AG04450 (cell line): ENCODE measurements around the gene TMEM107. TPM values are rescaled to one million over a fixed set of nuclear protein-coding genes. Genes with fewer than 3 reads are reported as not detected.

Experiments
- CTCF ChIA-PET: fragments of 300-600, 350-600 bp; formaldehyde crosslinking; extraction: SDS; loops from one replicate; lab custom pipeline; 2022; ENCODE audit warnings: antibody characterized with exemption, inconsistent platforms; lab: Charles Lee
- POLR2A ChIA-PET: fragments of 350-600 bp; formaldehyde crosslinking; extraction: SDS; loops from one replicate; lab custom pipeline; 2021; ENCODE audit warnings: antibody characterized with exemption, inconsistent platforms; lab: Yijun Ruan, JAX
- DNase-seq: peaks from one replicate; pipeline ENCODE4 v3.0.0-alpha.2; 2011; ENCODE audit warnings: low read depth, low spot score
- H3K27ac ChIP-seq: one replicate; pipeline ENCODE4 v1.5.1; 2012; ENCODE audit warnings: low read depth, low read length, control low read depth
- H3K27me3 ChIP-seq: one replicate; pipeline ENCODE4 v1.6.0; 2012; ENCODE audit warnings: low read length; ENCODE audit not compliant: control insufficient read depth, insufficient read depth
- H3K4me3 ChIP-seq: 2 replicates; pipeline ENCODE4 v1.5.1; 2011; ENCODE audit warnings: mild to moderate bottlenecking, low read depth, low read length, control low read depth
- H3K9me3 ChIP-seq: 2 replicates; pipeline ENCODE4 v1.5.1; 2012; ENCODE audit warnings: low read length; ENCODE audit not compliant: control insufficient read depth, insufficient read depth
- polyA plus RNA-seq: library from polyadenylated mRNA; depleted of rRNA; stranded (reverse); fragments of >200 nt; gene quantifications from 2 replicates; pipeline ENCODE4 v1.2.3, GENCODE V29; 2011; rRNA removed
- TF ChIP-seq, protein P1 (sequence below): IDR thresholded peaks from 2 replicates; pipeline ENCODE4 v1.5.1; 2011; ENCODE audit warnings: low read depth, low read length, control low read depth, inconsistent platforms

Gene TMEM107
- polyA plus RNA-seq, 1 experiment: 9.6 TPM

DNA sequence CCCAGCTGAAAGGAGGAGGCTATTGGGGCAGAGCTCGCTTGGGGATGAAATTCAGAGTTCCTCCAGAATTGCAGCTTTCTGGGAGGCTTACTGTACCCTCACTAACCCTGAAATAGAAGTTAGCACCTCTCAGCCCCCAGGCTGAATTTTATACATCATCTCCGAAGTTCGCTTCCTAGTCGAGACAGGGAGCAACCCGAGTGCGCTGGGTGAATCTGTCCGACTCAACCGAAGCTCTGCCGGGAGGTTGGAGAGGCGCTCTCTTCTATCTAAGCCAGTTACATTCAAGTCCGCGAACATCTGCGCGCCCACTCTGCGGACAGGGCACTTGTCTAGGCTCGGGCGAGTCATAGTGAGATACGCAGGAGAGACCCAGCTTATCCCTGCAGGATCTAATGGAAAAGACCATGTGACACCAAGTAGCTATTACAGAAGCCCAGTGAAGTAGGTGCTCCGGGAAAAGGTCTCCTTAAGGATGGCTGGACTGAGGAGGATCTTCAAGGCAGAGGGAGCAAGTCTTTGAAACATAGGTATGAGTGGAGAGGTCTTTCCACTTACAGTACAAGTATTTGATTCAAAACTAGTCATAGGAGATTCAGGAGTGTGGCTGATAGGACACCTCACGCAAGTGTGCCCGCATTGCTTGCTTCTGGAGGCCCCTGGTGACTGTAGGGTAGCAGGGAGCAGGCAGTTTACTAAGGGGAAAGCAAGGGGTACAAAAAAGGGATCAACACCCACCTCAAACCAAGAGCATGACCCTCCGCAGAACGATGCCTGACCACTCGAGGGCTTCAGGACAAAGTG lies 51.6 kb downstream of the TMEM107 start:
- CTCF ChIA-PET: interaction anchor here (0.6 to 1.7 kb wide), 3 partner anchors 33 to 98 kb away, joined by 3 to 9 read pairs (median 3); no protein-coding TSS in a partner anchor
- Histone ChIP-seq H3K9me3 (no peaks in the 10 kb centered on the region; the same call in 1 of the 2 replicates), H3K27ac (no peak overlapping the region), H3K27me3 (peaks cover 6% of the 10 kb centered on the region), H3K4me3 (peak overlapping the region; percentile 69)
- TF ChIP-seq, protein P1, sequence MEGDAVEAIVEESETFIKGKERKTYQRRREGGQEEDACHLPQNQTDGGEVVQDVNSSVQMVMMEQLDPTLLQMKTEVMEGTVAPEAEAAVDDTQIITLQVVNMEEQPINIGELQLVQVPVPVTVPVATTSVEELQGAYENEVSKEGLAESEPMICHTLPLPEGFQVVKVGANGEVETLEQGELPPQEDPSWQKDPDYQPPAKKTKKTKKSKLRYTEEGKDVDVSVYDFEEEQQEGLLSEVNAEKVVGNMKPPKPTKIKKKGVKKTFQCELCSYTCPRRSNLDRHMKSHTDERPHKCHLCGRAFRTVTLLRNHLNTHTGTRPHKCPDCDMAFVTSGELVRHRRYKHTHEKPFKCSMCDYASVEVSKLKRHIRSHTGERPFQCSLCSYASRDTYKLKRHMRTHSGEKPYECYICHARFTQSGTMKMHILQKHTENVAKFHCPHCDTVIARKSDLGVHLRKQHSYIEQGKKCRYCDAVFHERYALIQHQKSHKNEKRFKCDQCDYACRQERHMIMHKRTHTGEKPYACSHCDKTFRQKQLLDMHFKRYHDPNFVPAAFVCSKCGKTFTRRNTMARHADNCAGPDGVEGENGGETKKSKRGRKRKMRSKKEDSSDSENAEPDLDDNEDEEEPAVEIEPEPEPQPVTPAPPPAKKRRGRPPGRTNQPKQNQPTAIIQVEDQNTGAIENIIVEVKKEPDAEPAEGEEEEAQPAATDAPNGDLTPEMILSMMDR: no peak
- DNase-seq: no peak
- POLR2A ChIA-PET: no interaction called here

DNA sequence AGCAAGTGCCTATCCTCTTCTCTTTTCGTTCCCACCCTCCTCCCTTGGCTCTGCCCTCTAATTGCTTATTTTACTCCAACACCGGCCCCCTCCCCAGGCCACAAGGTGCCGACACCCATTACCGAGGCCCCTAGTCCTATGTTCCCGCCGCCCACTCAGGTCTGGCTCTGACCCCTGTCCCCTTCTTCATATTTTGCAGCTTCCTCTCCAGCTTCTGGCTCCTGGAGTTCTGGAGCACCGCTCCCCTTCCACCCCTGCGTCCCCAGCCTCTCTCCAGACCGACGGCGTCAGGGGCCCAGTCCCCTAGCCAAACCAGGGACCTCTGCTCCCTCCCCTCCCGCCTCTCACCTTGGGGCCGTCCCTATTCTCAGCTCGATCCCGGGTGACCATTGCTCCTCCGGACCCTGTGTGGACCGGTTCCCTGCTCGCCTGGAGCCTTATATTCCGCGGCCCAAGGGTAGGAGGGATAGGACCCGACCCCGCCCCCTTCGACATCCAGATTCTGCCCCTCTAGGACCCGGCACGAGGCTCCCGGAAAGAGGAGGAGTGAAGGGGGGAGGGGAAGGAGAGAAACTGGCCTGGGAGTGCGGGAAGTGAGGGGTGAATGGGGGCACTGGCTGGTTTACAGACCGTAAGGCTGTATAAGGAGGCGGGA lies 52.4 kb downstream of the TMEM107 start, which contains the start of gene HES7:
Gene HES7, minus strand, starts transcription at position 412 of the 655 bp plus-strand sequence. Its CDS starts 22 bp downstream, at position 390.
- H3K9me3 ChIP-seq: no peaks in the 10 kb centered on the region; the same call in 1 of the 2 replicates
- DNase-seq: no peak
- peaks cover 6% of the 10 kb centered on the region for H3K27me3 ChIP-seq
- TF ChIP-seq, protein P1: no peak
- ChIA-PET CTCF (interaction anchor here (0.6 to 1.7 kb wide), 3 partner anchors 34 to 99 kb away, joined by 3 to 9 read pairs (median 3); no protein-coding TSS in a partner anchor), POLR2A (no interaction called here)
- no peak within 1 kb of the TSS for H3K27ac ChIP-seq
- peak within 1 kb of the TSS; percentile 69 for H3K4me3 ChIP-seq

DNA sequence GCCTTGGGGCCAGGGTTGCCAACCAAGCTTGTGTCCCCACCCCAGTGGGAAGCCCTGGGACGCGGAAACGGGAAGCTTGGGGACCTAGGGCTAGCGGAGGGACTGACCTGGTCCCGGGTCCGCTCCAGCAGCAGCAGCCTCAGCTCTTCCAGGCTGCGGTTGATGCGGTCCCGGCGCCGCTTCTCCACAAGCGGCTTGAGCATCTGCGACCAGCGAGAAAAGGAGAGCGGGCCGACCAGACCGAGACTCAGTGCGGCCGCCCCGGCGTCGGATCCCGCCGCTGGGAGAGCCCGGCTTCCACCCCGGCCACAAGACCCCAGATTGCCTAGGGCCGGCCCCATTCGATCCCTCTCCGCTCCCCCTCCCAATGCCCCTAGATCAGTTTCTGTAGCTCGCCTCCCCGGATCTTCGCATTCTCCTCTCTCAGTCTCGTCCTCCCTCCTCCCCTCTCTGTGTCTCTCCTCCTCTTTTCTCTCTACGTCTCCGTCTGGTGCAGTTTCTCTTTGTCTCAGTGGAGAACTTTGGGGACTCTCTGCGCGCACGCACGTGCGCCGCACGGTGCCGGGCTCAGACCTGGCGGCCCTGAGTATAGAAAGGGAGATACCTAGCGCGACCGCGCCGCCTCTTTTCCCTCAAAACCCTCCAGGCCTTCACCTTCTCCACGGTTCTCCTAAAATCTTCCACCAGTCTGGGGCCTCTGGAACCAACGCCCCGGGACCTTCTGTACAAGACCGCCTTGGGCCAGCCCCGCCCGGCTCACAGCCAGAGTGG lies 53.1 kb downstream of the TMEM107 start:
- POLR2A ChIA-PET: interaction anchor here (0.6 kb wide), 1 partner anchor 34 kb away, joined by 3 read pairs; no protein-coding TSS in a partner anchor
- Histone ChIP-seq H3K9me3 (no peaks in the 10 kb centered on the region; the same call in 1 of the 2 replicates), H3K27ac (no peak overlapping the region), H3K4me3 (peak overlapping the region; percentile 69), H3K27me3 (peaks cover 6% of the 10 kb centered on the region)
- DNase-seq: no peak
- CTCF ChIA-PET: interaction anchor here (1.2 to 1.7 kb wide), 2 partner anchors 10 to 35 kb away, joined by 3 to 9 read pairs; no protein-coding TSS in a partner anchor
- TF ChIP-seq, protein P1: no peak

Other genes starting within 250 kb of the TMEM107 start
- 2.2 and 3.1 TPM in 2 replicates for gene KCNAB3, start 246.5 kb downstream of the TMEM107 start, polyA plus RNA-seq
- gene TRAPPC1, start 244.4 kb downstream of the TMEM107 start, polyA plus RNA-seq: 202 and 227 TPM in 2 replicates
- 11.3 and 12.9 TPM in 2 replicates for gene CNTROB, start 244.2 kb downstream of the TMEM107 start, polyA plus RNA-seq
- not detected in 2 replicates for gene GUCY2D, start 173.8 kb downstream of the TMEM107 start, polyA plus RNA-seq
- not detected in 2 replicates for gene ALOX15B, start 137.3 kb downstream of the TMEM107 start, polyA plus RNA-seq
- not detected in 2 replicates for gene ALOX12B, start 88.7 kb downstream of the TMEM107 start, polyA plus RNA-seq
- gene ALOXE3, start 57.9 kb downstream of the TMEM107 start, polyA plus RNA-seq: 0.04 and 0.05 TPM in 2 replicates
- gene HES7, start 52.3 kb downstream of the TMEM107 start, polyA plus RNA-seq: not detected in 2 replicates
- gene PER1, start 24.0 kb downstream of the TMEM107 start, polyA plus RNA-seq: 3.1 and 5.5 TPM in 2 replicates
- 20.8 and 24.3 TPM in 2 replicates for gene VAMP2, start 13.4 kb downstream of the TMEM107 start, polyA plus RNA-seq
- 2.3 and 2.7 TPM in 2 replicates for gene BORCS6, start 13.8 kb upstream of the TMEM107 start, polyA plus RNA-seq
- 5.9 and 7.7 TPM in 2 replicates for gene AURKB, start 34.2 kb upstream of the TMEM107 start, polyA plus RNA-seq
- 6.1 and 7.3 TPM in 2 replicates for gene CTC1, start 71.7 kb upstream of the TMEM107 start, polyA plus RNA-seq
- gene PFAS, start 72.9 kb upstream of the TMEM107 start, polyA plus RNA-seq: 14.0 and 18.5 TPM in 2 replicates
- 26.4 and 30.8 TPM in 2 replicates for gene RANGRF, start 112.3 kb upstream of the TMEM107 start, polyA plus RNA-seq
- gene SLC25A35, start 119.0 kb upstream of the TMEM107 start, polyA plus RNA-seq: 1.4 and 1.9 TPM in 2 replicates
- gene ARHGEF15, start 133.9 kb upstream of the TMEM107 start, polyA plus RNA-seq: not detected in 2 replicates
- gene ODF4, start 163.5 kb upstream of the TMEM107 start, polyA plus RNA-seq: not detected in 2 replicates
- 3,841 and 4,830 TPM in 2 replicates for gene RPL26, start 206.8 kb upstream of the TMEM107 start, polyA plus RNA-seq
- not detected in 2 replicates for gene RNF222, start 221.4 kb upstream of the TMEM107 start, polyA plus RNA-seq